SW 1271 (cell line): ENCODE results near the gene TNK1.

Source experiments
- DNase-seq, 2 experiments: peaks; one replicate each; lab custom pipeline; 2025; lab: John Stamatoyannopoulos, UW

Gene TNK1

GRCh38 chr17:7391307-7391706 is 10.4 kb downstream of the TNK1 start:
- DNase-seq = no peak

DNA sequence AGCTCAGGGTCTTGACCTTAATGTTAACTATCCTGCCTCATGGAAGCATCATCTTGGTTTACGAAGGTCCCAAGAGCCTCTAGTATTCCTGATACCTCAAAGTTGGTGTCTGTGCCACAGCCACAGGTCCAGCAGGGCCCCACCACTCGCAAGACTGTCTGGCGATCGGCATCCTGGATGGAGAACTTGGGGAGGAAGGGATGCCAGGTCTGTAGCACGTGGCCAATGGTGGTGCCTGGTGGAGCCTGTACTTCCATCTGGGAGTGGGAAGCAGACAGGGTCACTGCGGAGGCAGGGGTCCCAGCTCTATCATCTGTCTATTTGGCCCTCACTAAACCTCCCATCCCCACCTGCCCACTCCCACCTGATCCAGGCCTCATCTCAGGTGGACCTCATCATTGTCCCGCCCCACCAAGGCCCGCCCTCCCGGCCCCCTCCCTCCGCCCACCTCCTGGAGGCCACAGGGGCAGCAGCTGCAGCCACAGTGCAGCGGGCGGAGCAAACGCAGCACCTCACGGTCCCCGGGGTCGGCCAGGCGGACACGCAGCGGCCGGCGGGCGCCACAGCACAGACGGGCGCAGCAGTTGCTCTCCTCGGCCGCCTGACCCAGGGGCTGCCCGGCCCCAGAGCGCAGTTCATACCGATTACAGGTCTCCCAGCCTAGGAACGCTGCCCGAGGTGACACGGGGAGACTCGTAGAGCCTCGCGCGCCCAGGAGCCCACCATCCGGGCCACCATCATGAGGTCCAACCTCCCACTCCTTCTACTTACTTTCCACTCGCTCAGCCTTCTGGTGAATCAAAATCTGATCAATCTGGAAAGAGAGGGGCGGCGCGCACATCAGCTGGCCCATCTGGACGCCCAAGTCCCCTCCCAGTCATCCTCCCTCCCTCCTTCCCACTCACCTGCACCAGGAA is 12.1 kb downstream of the TNK1 start:
- DNase-seq = no peak

DNA sequence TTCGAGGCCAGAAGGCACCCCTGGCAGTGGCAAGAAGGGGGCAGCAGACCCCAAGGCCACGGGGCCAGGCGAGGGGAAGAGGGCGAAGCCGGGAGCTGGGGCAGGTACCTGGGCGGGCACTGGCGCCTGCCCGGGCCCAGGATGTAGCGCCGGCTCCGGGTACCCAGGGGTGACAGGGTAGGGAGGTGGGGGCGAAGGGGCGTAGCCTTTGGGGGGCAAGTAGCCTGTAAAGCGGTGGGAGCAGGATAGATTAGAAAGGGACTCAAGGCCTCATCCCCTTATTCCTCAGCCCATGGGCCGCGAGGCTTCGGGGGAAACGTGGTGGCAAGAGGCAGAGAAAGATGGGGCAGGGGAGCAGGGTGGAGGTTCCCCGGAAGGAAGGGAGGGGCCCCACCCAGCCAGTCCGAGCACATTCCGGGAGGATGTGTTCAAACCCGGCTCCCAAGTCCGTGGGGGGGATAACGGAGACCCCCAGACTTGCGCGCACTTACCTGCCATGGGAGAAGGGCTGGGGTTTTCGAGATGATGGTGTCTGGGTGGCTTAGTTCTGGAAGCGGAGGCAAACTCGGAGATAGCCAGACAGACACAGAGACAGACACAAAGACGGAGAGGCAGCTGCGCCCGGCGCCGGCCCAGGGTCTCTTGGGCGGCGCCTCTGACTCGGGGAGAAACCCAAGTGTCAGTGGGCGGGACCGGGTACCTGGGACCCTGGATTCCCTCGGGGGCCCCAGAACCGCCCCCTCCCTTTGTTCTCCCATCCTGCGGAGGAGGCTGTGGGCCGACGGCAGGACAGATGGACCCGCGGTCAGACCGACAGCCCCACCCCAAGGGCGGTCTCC is 12.9 kb downstream of the TNK1 start:
- DNase-seq = no peak

DNA sequence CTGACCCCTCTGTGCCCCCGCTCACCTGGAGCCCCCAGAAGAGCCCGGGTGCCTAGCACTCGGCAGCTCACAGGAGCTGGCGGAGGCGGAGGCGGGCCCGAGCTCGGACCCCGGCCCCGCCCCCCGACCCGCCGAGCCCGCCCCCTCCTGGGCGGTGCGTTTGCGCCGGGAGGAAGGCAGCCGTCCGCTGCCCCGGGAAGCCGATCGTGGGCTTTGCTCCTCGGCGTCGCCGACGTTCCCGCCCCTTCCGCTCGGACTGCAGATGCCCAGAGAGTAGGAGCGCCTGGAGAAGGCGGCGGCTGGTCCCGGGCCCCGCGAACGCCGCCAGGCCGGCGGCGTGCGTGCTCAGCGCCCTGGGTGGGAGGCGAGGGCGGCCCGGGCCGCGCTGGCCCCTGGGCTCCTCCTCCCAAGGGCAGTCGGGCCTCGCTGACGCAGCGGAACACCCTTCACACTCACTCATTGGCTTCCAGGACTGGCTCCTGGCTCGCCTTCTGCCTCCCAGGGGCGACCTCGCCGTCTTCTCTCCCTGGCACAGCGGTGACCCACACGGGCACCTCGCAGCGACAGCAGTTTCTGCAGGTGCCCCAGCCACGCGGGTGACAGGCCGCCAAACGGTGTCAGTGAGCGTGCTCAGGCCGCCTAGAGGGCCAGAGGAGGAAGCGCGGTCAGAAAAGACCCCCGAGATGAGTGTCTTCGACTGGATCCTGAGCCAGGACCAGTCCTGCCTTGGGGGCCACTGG is 13.7 kb downstream of the TNK1 start, which contains the start of gene PLSCR3:
Gene PLSCR3, minus strand, starts transcription at position 74 of the 740 bp plus-strand sequence. CDS start 415 bp downstream, outside the sequence.
- peak; percentile 60 to 80 for DNase-seq

- DNase-seq = no peak
Observed at GRCh38 chr17:7396147-7396546, 15.3 kb downstream of the TNK1 start.

GRCh38 chr17:7398612-7399011 is 17.7 kb downstream of the TNK1 start:
- DNase-seq = no peak

GRCh38 chr17:7403043-7403726 is 22.3 kb downstream of the TNK1 start:
- no peak for DNase-seq

DNA sequence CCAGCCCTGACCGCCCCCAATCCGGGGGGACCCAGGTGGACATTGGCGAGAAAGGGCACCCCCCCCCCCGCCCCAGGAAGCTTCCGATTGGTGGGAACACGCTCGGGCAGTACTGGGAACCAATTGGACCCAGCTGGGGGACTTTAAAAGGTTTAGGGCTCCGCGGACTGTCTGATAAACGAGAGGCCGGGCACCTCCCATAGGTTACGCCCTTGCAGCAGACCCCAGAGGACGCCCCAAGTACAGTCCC is 22.8 kb downstream of the TNK1 start:
- DNase-seq = peak; percentile 84 to 87

DNA sequence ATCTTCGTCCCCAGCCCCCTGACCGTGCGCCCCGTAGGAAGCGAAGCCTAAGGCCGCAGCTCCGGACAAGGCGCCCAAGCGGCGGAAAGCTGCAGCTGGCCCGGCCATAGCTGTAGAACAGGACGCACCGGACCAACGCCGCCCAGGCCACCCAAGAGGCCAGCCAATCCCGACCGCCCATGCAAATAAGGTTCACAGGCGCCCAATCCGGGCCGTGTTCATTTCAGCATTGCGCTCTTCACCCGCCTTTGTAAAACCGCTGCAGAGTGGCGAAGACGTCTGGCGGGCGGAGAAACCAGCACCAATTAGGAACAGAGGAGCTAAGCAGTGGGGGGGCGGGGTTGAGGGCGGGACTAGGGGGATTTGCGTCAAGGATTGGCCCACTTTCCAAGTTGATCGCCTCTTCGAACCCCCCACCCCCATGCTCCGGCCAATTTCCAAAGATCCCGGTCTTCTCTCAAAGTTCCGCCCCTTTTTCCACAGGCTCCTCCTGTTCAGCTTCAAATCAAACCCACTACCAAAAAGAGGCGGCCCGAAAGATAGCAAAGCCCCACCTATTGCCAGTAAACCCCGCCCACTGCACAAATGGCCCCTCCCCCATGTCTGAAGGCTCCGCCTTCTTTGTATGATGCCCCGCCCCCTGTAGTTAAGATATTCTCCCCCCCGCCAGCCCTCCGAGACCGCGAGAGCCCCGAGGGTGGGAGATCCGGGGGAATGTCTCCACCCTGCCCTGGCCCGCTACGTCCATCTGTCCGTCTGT is 23.3 kb downstream of the TNK1 start, which contains the start of gene TMEM256:
Gene TMEM256, minus strand, starts transcription at position 121 of the 760 bp plus-strand sequence. Its CDS starts 13 bp downstream, at position 108.
- DNase-seq = peak; percentile 98

GRCh38 chr17:7404737-7405349 is 24.0 kb downstream of the TNK1 start:
- no peak for DNase-seq

DNA sequence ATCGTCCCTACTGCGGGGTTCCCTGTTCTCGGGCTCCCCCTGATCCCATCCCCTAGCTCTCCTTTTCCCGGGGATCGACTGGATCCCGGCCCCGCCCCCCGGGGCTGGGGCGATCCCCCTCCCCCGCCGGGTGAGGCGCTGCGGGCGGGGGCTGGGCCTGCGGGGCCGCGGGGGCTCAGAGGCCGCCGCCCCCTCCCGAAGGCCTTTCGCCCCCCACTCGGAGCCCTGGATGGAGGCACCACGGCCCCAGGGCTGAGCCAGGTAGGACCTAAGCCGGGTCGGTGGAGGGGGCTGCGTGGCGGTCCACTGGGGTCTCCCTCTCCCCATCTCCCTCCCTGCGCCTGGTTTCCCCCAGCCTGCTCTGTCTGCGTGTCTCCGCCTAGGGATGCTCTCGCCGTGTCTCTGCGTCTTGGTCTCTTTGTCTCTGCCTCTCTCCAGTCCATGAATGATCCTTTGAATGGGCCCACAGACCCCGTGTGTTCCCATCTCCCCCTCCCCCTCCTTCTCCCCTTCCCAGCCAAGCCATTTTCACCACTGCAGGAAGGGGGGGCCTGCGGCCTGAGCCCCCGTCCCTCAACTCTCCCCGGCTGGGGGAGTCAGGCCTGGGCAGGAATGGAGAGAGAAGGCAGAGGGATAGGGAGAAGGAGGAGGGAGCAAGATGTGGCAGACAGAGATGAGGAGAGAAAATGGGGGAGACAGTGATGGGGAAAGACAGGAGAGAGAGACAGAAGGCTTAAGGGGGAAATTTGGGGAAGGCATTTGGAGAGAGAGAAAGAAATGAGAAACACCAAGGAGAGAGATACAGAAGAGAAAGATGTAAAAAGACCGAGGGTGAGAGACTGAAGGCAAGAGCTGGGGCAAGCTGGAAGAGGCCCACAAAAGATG is 24.7 kb downstream of the TNK1 start:
- no peak for DNase-seq

- no peak for DNase-seq
Observed at GRCh38 chr17:7406235-7406825, 25.4 kb downstream of the TNK1 start.

- no peak for DNase-seq
Observed at GRCh38 chr17:7407082-7407481, 26.2 kb downstream of the TNK1 start.

DNA sequence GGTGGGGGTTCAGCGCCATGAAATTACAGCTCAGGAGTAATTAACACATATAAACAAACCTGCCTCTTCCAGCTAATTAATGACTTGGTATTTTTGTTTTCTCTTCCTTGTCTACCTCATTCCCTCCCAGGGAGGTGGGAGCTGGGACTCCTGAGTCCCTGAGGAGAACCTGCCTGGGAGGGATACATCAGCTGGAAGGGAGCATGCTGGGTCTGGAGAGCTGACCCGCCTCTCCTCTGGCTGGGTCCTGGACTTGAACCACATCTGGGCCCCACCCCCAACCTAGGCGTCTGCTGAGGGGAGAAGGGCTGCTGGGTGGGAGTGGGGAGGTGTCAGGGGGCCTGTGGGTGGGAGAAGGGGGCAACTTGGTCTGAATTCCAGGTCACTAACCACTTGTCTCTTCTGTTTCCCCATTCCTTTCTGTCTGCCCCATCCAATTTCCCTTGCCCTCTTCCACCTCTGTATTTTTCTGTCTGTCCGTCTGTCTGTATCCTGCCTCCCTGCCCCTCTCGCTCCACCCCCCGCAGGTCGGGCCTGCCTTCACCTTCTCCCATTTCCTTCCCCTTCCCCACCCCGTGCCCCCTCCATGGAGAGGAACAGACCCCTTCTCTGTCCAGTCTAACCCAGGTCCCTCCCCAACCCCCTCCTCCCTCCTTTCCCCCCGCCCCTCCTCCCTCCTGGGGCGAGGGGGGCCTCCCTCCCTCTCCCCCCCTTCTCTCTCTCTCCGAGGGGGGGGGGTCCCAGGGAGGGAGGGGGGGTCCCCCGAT is 26.8 kb downstream of the TNK1 start, which contains the start of gene NLGN2:
Gene NLGN2, plus strand, starts transcription at position 361 of the 767 bp plus-strand sequence. CDS start 411 bp downstream, outside the sequence.
- DNase-seq = no peak

DNA sequence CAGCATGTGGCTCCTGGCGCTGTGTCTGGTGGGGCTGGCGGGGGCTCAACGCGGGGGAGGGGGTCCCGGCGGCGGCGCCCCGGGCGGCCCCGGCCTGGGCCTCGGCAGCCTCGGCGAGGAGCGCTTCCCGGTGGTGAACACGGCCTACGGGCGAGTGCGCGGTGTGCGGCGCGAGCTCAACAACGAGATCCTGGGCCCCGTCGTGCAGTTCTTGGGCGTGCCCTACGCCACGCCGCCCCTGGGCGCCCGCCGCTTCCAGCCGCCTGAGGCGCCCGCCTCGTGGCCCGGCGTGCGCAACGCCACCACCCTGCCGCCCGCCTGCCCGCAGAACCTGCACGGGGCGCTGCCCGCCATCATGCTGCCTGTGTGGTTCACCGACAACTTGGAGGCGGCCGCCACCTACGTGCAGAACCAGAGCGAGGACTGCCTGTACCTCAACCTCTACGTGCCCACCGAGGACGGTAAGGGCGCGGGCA is 27.4 kb downstream of the TNK1 start:
- no peak for DNase-seq

DNA sequence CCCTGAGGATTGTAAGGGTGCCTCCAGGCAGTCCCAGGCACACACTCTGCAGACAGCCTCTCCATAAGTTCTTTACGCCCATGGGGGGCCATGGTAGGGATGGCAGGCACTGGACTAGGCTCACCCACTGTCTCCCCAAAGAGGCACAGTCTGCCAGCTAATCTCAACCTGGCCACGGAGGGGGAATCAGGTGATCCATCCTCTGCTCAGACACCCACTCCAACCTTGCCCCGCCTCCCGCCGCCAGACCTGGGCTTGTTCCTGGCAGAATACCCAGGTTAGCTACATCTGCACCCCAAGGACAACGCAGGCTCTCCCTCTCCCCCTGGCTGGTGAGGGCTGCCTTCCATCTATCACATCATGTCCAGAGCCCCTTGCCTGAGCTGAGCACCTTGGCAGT is 28.0 kb downstream of the TNK1 start:
- DNase-seq = no peak

- DNase-seq = no peak
Observed at GRCh38 chr17:7409716-7410115, 28.8 kb downstream of the TNK1 start.
